ENCODE data around the gene PRDX1. TPM values are rescaled to one million over a fixed set of nuclear protein-coding genes. Genes with fewer than 3 reads are reported as not detected.

PRDX1 gene
- total RNA-seq, 4 donors from 2014 or later: 120 to 291 (median 189) TPM

GRCh38 chr1:45544530-45544929 is 22.8 kb upstream of the PRDX1 start:
- TF ChIP-seq CTCF (IDR thresholded peaks at IDR 0.05): no peak
- no peak for TF ChIP-seq EP300 (IDR thresholded peaks at IDR 0.05; ENCODE audit: low read depth)
- TF ChIP-seq POLR2AphosphoS5 (IDR thresholded peaks at IDR 0.05): no peak
- no peak for TF ChIP-seq POLR2A (IDR thresholded peaks at IDR 0.05)
- no peak overlapping the region for H3K4me3 ChIP-seq
- in situ Hi-C loops (cut with MboI; ENCODE audit: low pct_ligation_motif_present in 1 of 4, low pct_unique_long_range_greater_than_20kb in 1 of 4, low sequenced_read_pairs in 3 of 4): no loop called here
- intact Hi-C loops (cut with DNase I; ENCODE audit: low total_unique reads): no loop called here
- peaks cover 0 to 31% (median 6%) of the 10 kb centered on the region in 4 donors for H3K4me1 ChIP-seq
- no peaks in the 10 kb centered on the region for H3K27me3 ChIP-seq
- H3K36me3 ChIP-seq: no peaks in the 10 kb centered on the region
- H3K9me3 ChIP-seq: no peaks in the 10 kb centered on the region
- DNase-seq: no peak
- peak overlapping the region in 1 of 4 donors; percentile 8 for H3K27ac ChIP-seq
- WGBS, 2 donors (ENCODE audit: low coverage in 1 of 2): 70 to 77% methylated on average over 2 to 4 of the region's 4 CpGs

GRCh38 chr1:45543581-45544417 is 22.1 kb upstream of the PRDX1 start:
- in situ Hi-C loops (cut with MboI; ENCODE audit: low pct_ligation_motif_present in 1 of 4, low pct_unique_long_range_greater_than_20kb in 1 of 4, low sequenced_read_pairs in 3 of 4): no loop called here
- no peak overlapping the region for H3K4me3 ChIP-seq
- DNase-seq: peak; percentile 60
- intact Hi-C loops (cut with DNase I; ENCODE audit: low total_unique reads): no loop called here
- no peak for TF ChIP-seq EP300 (IDR thresholded peaks at IDR 0.05; ENCODE audit: low read depth)
- TF ChIP-seq POLR2A (IDR thresholded peaks at IDR 0.05): no peak
- TF ChIP-seq CTCF (IDR thresholded peaks at IDR 0.05): no peak
- TF ChIP-seq POLR2AphosphoS5 (IDR thresholded peaks at IDR 0.05): no peak
- H3K36me3 ChIP-seq: no peaks in the 10 kb centered on the region
- peak overlapping the region in 2 of 4 donors; percentile 1 to 4 for H3K27ac ChIP-seq
- 53 to 65% methylated on average over 7 to 8 of the region's 8 CpGs for WGBS, 2 donors (ENCODE audit: low coverage in 1 of 2)
- H3K27me3 ChIP-seq: no peaks in the 10 kb centered on the region
- H3K4me1 ChIP-seq: peaks cover 0 to 31% (median 6%) of the 10 kb centered on the region in 4 donors
- no peaks in the 10 kb centered on the region for H3K9me3 ChIP-seq

GRCh38 chr1:45542591-45542990 is 20.9 kb upstream of the PRDX1 start:
- Histone ChIP-seq H3K4me1 (peaks cover 0 to 31% (median 6%) of the 10 kb centered on the region in 4 donors), H3K36me3 (no peaks in the 10 kb centered on the region), H3K27me3 (no peaks in the 10 kb centered on the region), H3K27ac (peak overlapping the region; percentile 7 to 64 (median 48)), H3K4me3 (no peak overlapping the region), H3K9me3 (no peaks in the 10 kb centered on the region)
- 49 to 60% methylated on average over 1 to 3 of the region's 4 CpGs for WGBS, 2 donors (ENCODE audit: low coverage in 1 of 2)
- in situ Hi-C loops (cut with MboI; ENCODE audit: low pct_ligation_motif_present in 1 of 4, low pct_unique_long_range_greater_than_20kb in 1 of 4, low sequenced_read_pairs in 3 of 4): no loop called here
- peak in 2 of 3 donors; percentile 26 to 45 for TF ChIP-seq POLR2AphosphoS5 (IDR thresholded peaks at IDR 0.05)
- TF ChIP-seq CTCF (IDR thresholded peaks at IDR 0.05): no peak
- TF ChIP-seq POLR2A (IDR thresholded peaks at IDR 0.05): peak; percentile 35
- TF ChIP-seq EP300 (IDR thresholded peaks at IDR 0.05; ENCODE audit: low read depth): no peak
- DNase-seq: peak; percentile 55
- intact Hi-C loops (cut with DNase I; ENCODE audit: low total_unique reads): no loop called here

- in situ Hi-C loops (cut with MboI; ENCODE audit: low pct_ligation_motif_present in 1 of 4, low pct_unique_long_range_greater_than_20kb in 1 of 4, low sequenced_read_pairs in 3 of 4) (no loop called here), intact Hi-C loops (cut with DNase I; ENCODE audit: low total_unique reads) (no loop called here)
- Histone ChIP-seq H3K9me3 (no peaks in the 10 kb centered on the region), H3K27me3 (no peaks in the 10 kb centered on the region), H3K4me3 (no peak overlapping the region), H3K27ac (no peak overlapping the region), H3K36me3 (no peaks in the 10 kb centered on the region), H3K4me1 (peaks cover 0 to 31% (median 6%) of the 10 kb centered on the region in 4 donors)
- no peak for DNase-seq
- 90 to 100% methylated on average over 1 of the region's 1 CpG for whole genome bisulfite sequencing, 2 donors (ENCODE audit: low coverage in 1 of 2)
- TF ChIP-seq CTCF (IDR thresholded peaks at IDR 0.05) (no peak), POLR2AphosphoS5 (IDR thresholded peaks at IDR 0.05) (no peak), POLR2A (IDR thresholded peaks at IDR 0.05) (no peak), EP300 (IDR thresholded peaks at IDR 0.05; ENCODE audit: low read depth) (no peak)
These were observed 19.5 kb upstream of the PRDX1 start for GRCh38 chr1:45541193-45541592.
